ENCODE data around the gene PMEPA1.

PMEPA1 gene

DNA sequence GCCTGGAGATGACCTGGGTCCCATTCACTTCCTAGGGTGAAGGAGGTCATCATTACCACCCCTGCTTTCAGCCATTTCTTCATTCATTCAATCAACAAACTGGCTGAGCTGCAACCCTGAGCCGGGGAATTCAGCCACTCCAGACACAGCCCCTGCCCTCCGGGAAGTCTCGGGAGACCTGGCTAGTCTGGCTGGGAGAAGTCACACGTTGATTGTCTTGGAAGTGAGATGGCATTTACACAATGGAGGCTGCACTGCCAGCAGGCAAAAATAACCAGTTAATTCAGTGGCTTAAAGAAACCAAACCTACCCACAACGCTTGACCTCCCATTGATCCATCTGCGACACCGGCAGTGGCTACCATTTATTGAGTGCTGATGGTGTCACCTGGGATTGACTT lies 2.0 kb upstream of the PMEPA1 start:
- DNase-seq (ENCODE audit: low read depth in 2 of 2) = no peak

DNA sequence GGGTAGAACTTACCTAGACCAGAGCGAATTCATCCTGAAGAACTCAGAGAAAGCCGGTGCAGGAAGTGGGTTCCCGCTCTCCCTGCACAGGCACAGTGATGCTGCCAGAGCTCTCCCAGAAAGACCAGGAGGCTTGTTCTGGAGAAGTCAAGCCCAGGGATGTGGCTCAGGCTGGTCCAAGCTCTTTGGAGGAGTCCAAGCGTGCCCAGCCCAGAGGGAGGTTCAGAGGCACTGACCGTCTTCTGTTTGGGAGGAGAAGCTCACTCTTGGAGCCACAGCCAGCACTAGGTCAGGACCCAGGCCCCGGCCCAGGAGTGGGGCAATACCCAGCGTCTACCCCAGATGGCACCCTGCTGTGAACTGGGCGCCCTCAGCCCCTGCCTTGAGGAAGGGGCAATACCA lies 1.5 kb upstream of the PMEPA1 start:
- no peak for DNase-seq (ENCODE audit: low read depth in 2 of 2)

DNA sequence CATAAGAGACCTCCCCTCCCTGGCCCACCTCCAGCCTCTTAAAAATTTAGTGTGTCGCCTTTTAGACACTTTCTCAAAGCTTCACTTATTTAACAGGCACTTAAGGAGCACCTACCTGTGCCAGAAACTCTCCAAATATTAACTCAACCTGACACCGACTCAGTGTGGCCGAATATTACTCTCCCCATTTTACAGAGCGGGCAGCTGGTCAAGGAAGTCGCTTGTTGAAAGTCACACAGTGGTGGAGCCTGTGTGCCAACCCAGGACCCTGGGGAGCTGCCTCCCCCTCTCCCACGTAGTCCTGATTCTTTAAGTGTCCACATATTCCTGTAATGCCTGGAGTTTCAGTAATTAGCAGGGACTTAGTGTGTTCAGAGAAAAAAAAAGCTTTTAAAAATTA lies 1.0 kb upstream of the PMEPA1 start:
- DNase-seq (ENCODE audit: low read depth in 2 of 2) = no peak

DNA sequence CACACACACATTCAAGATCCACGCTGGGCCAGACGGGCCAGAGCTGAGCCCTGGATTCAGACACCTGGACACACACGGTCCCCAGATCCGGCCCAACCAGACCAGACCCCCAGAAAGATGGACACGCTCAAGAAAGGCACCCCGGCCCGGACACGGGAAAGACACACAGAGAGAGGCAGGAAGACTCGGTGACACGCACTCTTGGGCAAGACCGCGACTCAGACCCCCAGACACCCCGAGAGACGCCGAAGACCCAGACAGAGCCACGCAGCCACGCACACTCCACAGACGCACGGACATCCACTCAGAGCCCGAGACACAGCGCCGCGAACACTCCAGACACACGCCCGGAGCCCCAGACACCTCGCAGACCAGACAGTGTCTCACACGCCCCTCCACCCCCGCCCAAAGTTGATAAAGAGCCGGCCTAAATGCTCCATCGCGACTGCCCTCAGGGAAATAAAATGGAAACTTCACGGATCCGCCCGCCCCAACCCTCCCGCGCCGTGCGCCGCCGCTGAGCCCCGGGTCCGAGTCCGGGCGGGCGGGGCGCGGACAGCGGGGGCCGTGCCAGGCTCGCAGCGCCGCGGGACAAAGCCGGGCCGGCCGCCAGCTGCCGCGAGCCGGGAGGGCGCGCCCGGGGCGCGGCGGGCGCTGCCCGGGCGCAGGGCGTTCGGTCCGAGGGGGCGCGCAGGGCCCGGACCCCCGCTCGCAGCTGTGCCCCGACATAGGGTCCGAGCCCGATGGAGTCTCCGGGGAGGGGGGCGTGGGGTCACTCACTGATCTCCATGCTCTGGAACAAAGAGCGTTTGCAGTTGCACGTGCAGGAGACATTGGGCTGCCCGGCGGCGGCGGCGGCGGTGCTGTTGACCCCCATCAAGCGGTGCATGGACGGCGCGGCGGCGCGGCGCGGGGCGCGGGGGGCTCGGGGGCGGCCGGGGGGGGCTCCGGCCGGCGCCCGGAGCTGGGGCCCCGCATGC lies 831 bp downstream of the PMEPA1 start:
- DNase-seq (ENCODE audit: low read depth in 2 of 2) = no peak

DNA sequence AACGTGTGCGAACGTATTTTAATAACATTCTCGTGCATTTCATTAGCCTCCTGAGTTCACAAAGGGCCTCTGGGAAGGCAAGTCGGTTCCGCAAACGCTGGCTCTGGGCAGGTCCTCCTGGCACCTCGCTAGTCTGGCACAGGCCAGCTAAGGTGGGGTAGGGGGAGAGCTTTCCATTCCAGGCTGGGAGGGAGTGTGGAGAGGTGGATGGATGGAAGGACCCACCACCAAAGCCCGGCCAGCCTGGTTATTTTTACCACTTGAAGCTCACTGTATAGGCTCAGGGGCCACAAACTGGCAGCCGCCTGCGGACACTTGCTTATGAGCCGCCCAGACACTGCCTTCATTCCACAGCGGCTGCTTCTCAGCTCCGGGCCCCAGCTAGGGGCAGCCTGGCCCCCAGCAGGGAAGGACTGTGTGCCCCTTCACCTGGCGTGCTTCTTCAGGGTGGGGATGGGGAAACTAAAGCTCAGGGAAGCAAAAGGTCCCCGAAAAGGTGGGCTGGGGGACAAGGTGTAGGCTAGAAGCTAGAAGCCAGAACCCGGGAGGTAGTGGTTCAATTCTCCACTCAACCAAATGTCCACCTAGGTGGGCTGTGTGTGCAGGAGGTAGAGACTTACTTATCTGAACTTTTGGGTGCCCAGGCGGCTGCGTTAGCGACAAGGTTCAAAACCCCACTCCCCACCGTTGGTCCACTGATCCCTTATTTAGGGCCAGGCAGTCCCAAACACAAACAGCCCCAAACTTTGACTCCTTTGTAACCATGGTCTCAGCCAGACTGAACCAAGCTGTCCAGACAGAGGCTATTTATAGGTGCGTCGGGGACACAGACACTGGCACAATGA lies 1.7 kb downstream of the PMEPA1 start:
- no peak for DNase-seq (ENCODE audit: low read depth in 2 of 2)

DNA sequence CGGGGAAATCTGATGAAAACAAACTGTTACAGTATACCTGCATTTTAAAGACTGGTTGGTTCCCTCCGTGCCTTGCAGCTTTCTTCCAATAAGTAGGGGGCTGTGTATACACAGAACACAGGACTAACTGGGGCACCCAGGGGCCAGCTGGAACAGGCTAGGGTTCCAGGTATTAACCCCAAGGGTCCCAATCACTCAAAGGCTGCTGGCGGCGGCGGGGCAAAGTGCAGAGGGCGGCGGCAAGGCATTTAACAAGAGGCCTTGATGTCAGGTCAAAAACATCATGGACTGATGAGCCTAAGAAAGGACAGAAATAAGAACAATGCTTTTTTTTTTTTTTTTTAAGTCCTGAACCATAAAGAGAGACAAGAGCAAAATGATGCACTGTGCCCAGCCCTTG lies 2.5 kb downstream of the PMEPA1 start:
- no peak for DNase-seq (ENCODE audit: low read depth in 2 of 2)

DNA sequence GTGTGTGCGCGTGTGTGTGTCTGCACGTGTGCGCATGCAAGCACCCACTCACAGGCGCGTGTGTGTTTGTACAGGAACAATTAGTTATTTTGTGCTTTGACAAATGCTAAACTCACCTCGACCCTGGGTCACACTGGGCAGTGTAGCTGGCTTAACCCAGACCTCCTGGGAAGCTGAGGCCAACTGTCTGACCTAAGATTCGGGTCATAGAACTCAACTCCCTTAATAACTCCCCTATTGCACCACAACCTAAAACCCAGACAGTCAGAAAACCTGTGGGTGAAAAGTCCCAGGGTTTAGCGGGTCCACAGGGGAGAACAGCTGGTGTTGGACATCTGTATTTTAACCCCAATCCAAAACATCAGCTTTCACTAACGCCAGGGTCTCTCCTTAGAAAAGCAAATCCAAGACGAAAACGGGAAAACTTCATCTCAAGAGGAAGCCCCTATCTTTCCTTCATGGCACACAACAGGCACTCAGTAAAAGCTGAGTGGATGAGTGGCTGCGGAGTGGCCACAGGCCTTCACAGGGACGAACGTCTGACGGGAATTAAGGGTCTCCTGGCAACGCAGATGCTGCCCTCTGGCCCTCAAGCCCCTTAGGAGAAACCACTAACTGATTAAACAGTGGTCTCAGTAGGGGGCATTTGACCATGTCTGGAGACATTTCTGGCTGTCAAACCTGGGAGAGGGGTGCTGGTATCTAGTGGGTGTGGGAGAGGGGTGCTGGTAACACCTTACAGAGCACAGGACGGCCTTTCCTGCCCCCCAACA lies 4.5 kb downstream of the PMEPA1 start:
- DNase-seq (ENCODE audit: low read depth in 2 of 2) = no peak

DNA sequence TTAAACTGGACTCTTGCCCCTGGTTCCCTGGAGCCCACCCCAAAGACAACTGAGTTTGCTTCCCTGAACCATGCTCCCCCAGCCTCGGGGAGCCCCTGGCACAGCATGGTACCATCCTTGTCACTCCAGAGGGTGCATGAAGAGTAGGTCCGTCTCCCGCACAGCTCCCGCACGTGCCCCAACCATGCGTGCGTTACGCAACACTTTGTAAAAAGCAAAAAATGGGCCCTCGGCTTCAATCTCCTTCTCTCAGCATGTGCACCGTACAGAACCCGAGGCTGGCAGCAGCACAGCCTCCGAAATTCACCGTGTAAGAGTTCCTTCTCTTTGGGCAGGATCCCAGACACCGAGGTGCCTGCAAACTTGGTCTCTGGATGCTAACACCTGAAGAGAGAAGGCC lies 5.6 kb downstream of the PMEPA1 start:
- DNase-seq (ENCODE audit: low read depth in 2 of 2) = no peak

DNA sequence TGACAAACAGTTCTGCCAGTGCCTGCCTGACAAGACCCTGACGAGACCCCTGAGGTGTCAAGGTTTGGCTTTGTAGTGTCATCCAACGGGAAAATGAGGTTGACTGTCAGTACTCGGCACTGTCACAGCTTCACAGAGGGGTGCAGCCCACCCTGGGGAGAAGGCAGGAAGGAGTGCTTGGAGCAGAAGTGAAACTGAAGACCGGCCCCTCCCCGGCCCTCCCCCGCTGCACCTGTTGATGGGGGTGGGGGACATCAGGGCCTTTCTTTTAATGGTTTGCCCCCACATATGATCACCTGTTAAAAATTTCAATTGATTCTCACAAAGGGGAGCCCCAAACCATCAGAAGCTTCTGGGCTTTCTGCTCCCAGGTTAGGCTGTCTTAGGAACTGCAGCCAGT lies 6.8 kb downstream of the PMEPA1 start:
- no peak for DNase-seq (ENCODE audit: low read depth in 2 of 2)

DNA sequence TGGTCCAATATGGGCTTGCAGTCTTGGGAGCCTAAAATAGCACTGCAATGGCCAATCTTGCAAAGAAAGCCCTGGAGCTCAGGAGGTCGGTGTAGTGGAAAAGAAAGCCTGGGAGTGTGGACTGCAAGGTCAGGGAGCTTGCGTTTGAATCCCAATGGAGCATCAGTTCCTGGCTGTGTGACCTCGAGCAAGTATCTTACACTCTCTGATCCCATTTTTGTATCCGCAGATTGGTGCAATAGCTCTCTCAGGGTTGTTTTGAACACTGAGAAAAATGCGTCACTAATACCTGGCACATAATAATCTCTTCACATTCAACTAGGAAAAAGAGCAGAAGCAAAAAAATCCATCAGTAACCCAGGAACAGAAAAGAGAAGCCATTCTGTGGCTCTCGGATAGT lies 7.3 kb downstream of the PMEPA1 start:
- DNase-seq (ENCODE audit: low read depth in 2 of 2) = no peak

DNA sequence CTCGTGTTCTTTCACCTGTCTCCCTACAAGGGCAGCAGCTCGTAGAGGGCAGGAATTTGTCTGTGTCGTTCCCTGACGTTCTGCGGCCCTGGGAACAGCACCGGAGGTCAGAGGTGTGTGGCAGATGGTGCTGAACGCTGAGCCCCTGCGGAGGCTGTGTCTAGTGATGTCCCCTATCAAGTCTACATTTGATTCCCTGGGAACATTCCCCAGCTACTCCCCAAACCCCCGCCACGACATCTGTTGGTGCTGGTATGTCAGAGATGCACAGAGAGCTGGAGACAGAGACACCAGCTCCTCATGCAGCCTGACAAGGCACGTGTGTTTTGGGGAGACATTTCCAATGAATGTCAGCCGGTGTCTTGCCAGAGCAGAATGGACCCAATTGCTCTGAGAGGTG lies 7.7 kb downstream of the PMEPA1 start:
- no peak for DNase-seq (ENCODE audit: low read depth in 2 of 2)

DNA sequence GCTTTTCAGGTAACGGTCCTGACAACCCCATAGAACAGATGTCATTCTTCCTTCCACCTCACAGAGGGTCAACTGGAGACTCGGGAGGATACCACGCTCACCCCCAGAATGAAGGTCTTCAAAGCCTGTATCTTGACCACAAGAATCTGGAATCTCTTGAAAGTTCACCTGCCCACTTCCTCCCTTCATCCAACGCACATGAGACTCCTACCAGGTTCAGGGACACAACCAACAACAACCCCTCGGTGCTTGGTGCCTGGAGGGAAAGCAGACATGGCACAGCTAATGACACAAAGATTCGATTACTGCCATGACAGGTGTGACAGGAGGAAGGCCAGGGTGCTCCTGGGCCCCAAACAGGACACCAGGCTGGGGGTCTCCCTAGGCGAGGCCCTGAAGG lies 8.2 kb downstream of the PMEPA1 start:
- no peak for DNase-seq (ENCODE audit: low read depth in 2 of 2)

DNA sequence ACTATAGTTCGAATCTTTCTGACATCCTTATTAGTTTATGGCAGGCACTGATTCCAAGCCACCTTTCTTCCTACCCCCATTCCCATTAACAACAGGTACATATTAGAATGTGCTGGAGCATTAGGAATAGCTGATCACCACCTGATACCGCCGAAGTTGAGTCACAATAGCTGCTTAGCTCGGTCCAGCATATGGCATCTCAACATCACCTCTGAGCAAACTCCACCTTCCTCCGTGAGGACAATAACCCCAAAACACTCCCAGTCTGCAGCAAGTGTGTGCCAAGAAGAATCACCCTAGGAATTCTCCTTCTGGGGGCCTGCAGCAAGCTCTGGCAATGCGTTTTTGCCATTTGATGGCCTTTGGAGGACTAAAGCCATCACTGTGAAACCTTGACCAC lies 8.7 kb downstream of the PMEPA1 start:
- DNase-seq (ENCODE audit: low read depth in 2 of 2) = no peak

DNA sequence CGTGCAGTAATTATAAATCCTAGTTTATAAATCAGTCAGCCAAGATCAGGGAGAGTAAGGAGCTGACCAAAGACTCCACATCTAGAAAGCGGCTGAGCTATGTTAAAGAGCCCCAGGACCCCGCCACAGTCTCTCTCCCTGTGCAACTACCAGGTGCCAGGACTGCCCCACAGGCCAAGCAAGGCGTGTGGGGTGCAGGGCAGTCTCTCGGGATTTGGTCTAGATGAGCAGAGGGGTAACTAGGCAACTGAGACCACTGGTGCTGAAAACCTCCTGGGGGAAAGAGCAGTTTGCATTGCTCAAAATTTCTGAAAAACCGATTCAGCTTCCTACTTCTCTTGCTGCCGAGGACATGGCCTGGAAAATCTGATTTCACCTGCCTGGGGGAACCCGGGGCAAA lies 10.4 kb downstream of the PMEPA1 start:
- no peak for DNase-seq (ENCODE audit: low read depth in 2 of 2)

DNA sequence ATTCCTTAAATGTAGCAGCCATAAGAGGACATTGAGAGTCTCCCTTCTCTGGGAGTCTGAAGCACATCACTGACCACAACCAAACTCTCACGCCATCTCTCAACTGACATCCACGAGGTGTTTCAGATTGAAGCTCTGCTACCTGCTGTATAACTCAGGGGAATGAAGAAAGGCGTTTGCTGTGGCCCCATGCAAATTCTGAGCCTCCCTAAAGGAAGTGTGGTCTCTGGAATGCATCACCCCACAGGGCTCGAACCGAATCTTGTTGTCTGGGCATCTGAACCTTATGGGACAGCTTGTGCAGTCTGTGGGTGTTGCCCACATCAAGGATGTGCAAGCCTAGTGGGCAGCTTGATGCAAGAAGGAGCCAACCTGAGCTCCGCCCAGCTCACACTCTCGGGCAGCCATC lies 10.9 kb downstream of the PMEPA1 start:
- DNase-seq (ENCODE audit: low read depth in 2 of 2) = no peak

DNA sequence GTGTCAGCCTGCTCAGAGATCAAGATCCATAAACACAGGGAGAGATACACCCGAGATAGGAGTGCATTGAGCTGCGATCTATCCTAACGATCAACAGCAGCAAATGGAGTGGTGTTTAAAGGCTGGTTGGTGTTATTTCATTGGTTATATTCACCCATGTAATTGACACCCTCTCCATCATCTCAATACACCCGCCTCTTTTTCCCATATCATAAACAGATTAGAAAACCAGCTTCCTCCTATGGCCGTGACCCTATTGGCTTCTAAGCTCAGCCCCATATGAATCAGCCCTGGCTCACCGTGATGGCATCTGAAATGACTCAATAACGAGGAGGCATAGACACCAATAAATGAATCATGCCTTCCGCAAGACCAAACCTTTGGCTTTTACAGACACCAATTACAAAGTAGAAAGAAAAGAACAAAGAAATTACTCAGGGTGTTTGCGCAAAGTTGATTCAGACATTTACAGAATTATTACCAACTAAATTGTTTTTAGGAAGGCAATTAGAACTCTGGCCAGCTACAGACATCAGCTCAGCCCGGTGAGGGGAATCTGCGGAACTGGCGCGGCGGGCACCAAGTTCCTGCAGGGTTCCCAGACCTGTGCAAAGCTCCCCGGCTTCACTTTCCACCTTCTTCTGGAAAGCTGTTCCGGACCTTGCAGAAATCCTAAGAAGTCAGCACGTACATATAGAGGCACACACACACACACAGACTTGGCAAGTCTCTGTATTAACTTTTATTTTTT lies 11.5 kb downstream of the PMEPA1 start:
- DNase-seq (ENCODE audit: low read depth in 2 of 2) = peak; percentile 32 to 63

DNA sequence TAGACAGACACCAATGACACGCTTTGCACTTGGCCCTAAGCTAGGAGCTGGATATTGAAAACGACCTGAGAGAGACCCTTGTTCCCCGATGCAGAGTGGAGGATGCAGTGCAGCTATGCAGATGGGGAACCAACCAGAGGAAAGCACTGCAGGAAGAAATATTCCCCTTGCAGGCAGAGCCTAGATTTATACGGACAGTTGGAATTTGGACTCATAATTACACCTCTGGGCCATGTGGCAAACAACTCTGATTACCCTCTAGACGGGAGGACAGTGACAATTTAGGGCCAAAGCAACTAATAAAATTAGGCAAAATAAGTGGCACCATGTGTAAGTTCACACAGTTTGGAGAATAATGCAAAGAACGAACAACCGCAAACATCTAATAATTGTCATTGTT lies 12.3 kb downstream of the PMEPA1 start:
- DNase-seq (ENCODE audit: low read depth in 2 of 2) = no peak

DNA sequence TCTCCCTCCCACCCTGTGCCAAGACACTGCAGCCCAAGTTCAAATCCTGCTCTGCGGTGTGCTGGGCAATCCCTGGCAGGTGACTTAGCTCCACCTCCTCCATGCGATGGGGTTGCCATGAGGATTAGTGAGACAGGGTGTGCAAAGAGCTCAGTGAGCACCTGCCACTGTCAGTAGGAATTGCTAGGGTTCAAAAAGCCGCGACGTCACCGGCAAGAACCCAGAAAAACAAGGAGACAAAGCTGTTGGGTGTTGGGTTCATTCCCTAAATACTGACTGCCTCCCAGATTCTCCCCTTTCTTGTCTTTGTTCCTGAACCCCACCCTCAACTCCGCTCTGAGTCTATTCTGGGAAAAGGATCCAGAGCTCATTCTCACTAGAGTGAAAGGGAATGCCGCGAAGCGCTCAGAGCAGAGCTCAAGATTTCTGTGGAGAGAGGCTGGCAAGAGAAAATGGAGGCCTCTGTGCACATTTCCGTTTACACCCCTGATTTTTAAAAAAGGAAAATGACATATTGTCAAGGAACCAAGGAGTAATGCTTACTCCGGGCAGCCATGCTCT lies 13.3 kb downstream of the PMEPA1 start:
- no peak for DNase-seq (ENCODE audit: low read depth in 2 of 2)

DNA sequence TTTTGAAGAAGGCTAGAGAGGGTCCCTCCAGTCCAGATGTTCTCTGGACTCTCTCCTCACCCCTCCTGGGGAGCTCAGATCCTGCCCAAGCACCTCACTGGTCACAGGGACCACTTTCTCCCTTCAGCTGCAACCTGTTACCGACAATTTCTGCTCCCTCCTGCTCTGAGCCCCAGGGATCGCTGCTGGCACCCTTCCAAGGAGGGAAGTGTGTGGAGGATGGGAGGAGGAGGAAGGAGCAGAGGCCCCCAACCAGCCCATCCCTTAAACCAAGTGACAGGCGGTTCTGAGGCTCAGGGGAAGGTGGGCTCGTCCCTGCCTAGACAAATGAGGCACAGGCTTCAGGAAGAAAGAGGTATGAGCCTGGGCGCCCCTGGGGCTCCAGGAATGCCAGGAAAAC lies 13.9 kb downstream of the PMEPA1 start:
- no peak for DNase-seq (ENCODE audit: low read depth in 2 of 2)

DNA sequence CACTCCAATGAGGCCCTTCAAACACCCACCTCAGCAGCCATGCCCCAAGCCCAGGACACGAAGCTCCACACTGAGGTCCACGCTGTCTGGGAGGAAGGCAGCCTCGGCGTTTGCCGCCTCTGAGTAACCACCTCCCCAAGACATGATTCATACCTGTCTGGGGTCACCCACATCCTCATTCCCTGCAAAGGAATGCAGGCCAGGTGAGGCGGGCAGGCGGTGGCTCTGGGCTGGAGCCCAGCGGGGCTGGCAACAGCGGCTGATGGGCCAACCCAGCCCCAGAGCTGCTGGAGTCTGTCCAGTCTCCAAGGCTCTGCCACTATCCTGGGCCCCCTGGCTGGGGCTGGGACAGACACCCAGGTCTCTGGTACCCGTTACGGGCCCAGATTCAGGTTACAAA lies 14.8 kb downstream of the PMEPA1 start:
- DNase-seq (ENCODE audit: low read depth in 2 of 2) = no peak

DNA sequence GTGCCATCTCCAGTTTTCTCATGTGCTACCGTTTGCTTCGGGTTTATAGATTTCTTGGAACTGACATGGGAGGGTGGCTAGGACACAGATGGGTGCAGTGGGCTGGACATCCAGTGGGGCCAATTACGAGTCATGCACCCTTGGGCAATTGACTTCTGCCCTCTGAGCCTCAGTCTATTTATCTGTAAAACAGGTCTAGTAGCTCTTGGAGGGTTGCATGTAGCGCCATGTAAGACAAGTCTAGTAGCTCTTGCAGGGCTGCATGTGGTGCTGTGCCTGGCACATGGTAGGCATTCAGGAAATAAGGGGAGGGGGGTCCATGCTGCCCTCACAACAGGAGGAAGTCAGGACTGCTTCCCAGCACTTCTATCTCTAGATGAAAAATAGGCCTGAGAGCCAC lies 15.3 kb downstream of the PMEPA1 start:
- no peak for DNase-seq (ENCODE audit: low read depth in 2 of 2)
